Calu3 (cell line): ENCODE data around the gene ADCY5. TPM values are rescaled to one million over a fixed set of nuclear protein-coding genes. Genes with fewer than 3 reads are reported as not detected.

Source experiments
- BruUV-seq: library from RNA; stranded (reverse); fragments of 400-500 nt; replicated peaks from 2 replicates; lab custom pipeline; 2021; lab: Mats Ljungman, UMichigan
- CTCF ChIA-PET: fragments of 300-600 bp; sonication (Branson Sonifier 250); formaldehyde crosslinking; loops from one replicate; lab custom pipeline; 2022; ENCODE audit warnings: antibody characterized with exemption; lab: Charles Lee
- DNase-seq: peaks from one replicate; pipeline ENCODE4 v3.0.0; 2022
- H3K27ac Mint-ChIP-seq: one replicate; pipeline ENCODE4 v1.8.0; 2022; ENCODE audit warnings: mixed read lengths; ENCODE audit not compliant: unreplicated experiment
- H3K27me3 Mint-ChIP-seq: one replicate; pipeline ENCODE4 v1.8.0; 2022; ENCODE audit warnings: mixed read lengths; ENCODE audit not compliant: unreplicated experiment
- H3K36me3 Mint-ChIP-seq: one replicate; pipeline ENCODE4 v1.8.0; 2022; ENCODE audit warnings: mild to moderate bottlenecking, moderate library complexity, mixed read lengths; ENCODE audit not compliant: insufficient read depth, unreplicated experiment
- H3K4me1 Mint-ChIP-seq: one replicate; pipeline ENCODE4 v1.8.0; 2022; ENCODE audit warnings: mild to moderate bottlenecking, low read depth, mixed read lengths; ENCODE audit not compliant: unreplicated experiment
- H3K4me3 Mint-ChIP-seq: one replicate; pipeline ENCODE4 v1.8.0; 2022; ENCODE audit warnings: mild to moderate bottlenecking, low read depth, moderate library complexity, mixed read lengths; ENCODE audit not compliant: unreplicated experiment
- H3K9me3 Mint-ChIP-seq: one replicate; pipeline ENCODE4 v1.8.0; 2022; ENCODE audit warnings: low read depth, mixed read lengths; ENCODE audit not compliant: unreplicated experiment
- CTCF ChIP-seq: fragments of 200-600 bp; IDR thresholded peaks from one replicate; pipeline ENCODE4 v1.8.0; 2022; ENCODE audit warnings: antibody characterized with exemption; ENCODE audit not compliant: unreplicated experiment
- intact Hi-C: fragments of 100-400 bp; cut with micrococcal nuclease; formaldehyde crosslinking; loops from one replicate; pipeline ENCODE4 v1.10.0; 2022; ENCODE audit not compliant: unreplicated experiment
- total RNA-seq: library from RNA; stranded (reverse); gene quantifications from 2 replicates; pipeline ENCODE4 v1.2.3, GENCODE V29; 2022

ADCY5 gene
- total RNA-seq, 1 experiment from 2014 or later, result 2.5 TPM

GRCh38 chr3:123332124-123332641 is 116.7 kb downstream of the ADCY5 start:
- Mint-ChIP-seq H3K27ac (no peak overlapping the region), H3K4me3 (no peak overlapping the region), H3K36me3 (no peaks in the 10 kb centered on the region), H3K4me1 (no peaks in the 10 kb centered on the region), H3K9me3 (no peaks in the 10 kb centered on the region), H3K27me3 (peaks cover 32% of the 10 kb centered on the region)
- DNase-seq, result no peak
- intact Hi-C loops, result no loop called here
- no TSS peak for BruUV-seq
- no peak for TF ChIP-seq CTCF
- CTCF ChIA-PET, result interaction anchor here (1.8 kb wide), 1 partner anchor 157 kb away, joined by 4 read pairs; no protein-coding TSS in a partner anchor

- intact Hi-C loops, result no loop called here
- Mint-ChIP-seq H3K9me3 (no peaks in the 10 kb centered on the region), H3K4me1 (no peaks in the 10 kb centered on the region), H3K27me3 (peaks cover 37% of the 10 kb centered on the region), H3K27ac (no peak overlapping the region), H3K4me3 (no peak overlapping the region), H3K36me3 (no peaks in the 10 kb centered on the region)
- no TSS peak for BruUV-seq
- TF ChIP-seq CTCF, result no peak
- no peak for DNase-seq
- CTCF ChIA-PET, result interaction anchor here (1.8 kb wide), 1 partner anchor 158 kb away, joined by 4 read pairs; no protein-coding TSS in a partner anchor
These were observed 117.2 kb downstream of the ADCY5 start for GRCh38 chr3:123331651-123332050.

GRCh38 chr3:123331006-123331405 is 117.9 kb downstream of the ADCY5 start:
- no peak for TF ChIP-seq CTCF
- intact Hi-C loops, result no loop called here
- Mint-ChIP-seq H3K9me3 (no peaks in the 10 kb centered on the region), H3K4me3 (no peak overlapping the region), H3K27ac (no peak overlapping the region), H3K27me3 (peaks cover 44% of the 10 kb centered on the region), H3K4me1 (no peaks in the 10 kb centered on the region), H3K36me3 (no peaks in the 10 kb centered on the region)
- CTCF ChIA-PET, result interaction anchor here (1.8 kb wide), 1 partner anchor 158 kb away, joined by 4 read pairs; no protein-coding TSS in a partner anchor
- no peak for DNase-seq
- no TSS peak for BruUV-seq

GRCh38 chr3:123330441-123330991 is 118.4 kb downstream of the ADCY5 start:
- Mint-ChIP-seq H3K4me1 (no peaks in the 10 kb centered on the region), H3K9me3 (no peaks in the 10 kb centered on the region), H3K27me3 (peaks cover 44% of the 10 kb centered on the region), H3K4me3 (no peak overlapping the region), H3K27ac (no peak overlapping the region), H3K36me3 (no peaks in the 10 kb centered on the region)
- intact Hi-C loops, result no loop called here
- no TSS peak for BruUV-seq
- DNase-seq, result no peak
- no peak for TF ChIP-seq CTCF
- CTCF ChIA-PET, result interaction anchor here (1.8 kb wide), 1 partner anchor 159 kb away, joined by 4 read pairs; no protein-coding TSS in a partner anchor
